Measurements from ENCODE around the gene FAM170B.

Gene FAM170B

DNA sequence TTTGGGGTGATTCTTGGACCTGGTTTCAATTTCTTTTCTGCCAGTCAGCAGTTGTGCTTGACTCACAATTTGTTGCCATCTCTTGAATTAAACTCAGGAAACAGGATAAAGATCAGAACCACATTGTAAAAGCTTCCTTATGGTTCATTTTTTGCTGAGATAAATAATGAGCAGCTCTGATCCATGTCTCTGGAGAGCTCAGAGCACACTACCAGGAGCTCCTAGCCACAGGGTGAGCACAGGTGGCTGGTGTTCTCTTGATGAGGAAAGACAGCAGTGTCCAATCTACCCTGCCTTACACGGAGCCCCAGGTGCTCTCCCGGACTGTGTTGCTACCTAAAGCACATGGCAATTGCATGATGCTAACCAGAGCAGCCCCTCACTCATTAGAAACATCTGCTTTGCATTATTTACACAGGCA is 17.2 kb upstream of the FAM170B start:
- no peak for DNase-seq

DNA sequence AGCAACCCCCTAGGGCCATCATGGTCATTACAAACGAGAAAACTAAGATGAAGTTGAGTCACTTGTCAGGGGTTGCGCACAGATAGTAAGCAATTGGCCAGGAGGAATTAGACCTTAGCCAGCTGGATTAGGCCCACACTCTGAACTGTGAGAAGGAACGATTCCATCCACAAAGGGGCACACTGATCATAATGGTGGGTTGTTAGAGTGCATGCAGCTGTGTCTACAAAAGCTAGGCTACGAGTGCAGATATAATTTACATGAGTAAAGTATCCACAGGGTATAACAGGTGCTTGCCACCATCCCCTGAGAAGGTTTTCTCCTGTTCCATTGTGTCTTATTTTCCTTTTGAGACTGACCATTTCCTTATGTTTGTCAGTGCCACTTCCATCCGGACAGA is 16.6 kb upstream of the FAM170B start:
- no peak for DNase-seq

DNA sequence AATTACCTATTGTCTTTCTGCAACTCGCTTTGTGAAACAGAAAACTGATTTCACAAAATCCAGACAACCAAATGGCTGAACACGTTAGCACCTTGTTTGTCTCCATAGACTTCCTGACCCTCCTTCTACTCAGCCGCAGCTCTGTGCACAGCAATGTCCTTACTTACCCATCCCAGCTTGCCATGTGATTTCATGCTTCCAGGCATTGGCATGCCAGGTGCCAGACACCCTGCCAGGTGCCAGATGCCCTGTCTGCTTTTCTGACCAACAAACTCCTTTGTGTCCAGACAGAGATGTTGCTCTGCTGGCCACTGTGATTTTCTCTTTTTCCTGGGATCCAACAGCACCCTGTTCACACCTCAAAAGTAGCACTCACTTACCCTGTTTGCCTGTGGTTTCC is 16.1 kb upstream of the FAM170B start:
- no peak for DNase-seq

DNA sequence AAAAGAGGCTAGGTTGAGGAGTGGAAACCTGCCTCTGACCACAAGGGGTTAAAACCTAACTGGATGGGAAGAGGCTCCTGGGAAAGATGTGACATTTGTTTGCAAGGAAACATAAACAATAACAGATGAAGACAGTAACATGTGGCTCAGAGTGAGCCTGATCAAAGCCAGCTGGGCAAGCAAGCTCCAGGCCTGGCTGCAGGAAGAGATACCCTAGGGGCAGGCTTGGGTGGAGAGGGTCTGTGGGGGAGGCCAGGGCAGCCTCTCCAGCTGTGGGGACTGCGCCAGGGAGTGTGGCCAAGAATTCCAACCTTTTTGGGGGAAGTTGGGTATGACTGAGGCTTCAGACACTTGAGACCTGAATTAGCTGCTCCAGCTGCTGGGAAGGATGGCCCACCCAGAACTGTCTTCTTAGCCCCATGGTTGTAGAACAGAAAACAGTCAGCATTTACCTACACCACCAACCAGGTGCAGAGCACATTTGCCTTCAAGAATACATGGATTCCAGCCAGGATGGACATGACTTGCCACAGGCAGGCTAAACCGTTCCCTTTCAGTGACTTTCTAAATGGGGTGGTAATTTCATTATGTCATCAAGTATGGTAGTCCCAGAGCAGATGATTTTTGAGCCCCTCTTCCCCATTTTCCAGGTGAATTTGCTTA is 10.4 kb upstream of the FAM170B start:
- DNase-seq, result no peak

DNA sequence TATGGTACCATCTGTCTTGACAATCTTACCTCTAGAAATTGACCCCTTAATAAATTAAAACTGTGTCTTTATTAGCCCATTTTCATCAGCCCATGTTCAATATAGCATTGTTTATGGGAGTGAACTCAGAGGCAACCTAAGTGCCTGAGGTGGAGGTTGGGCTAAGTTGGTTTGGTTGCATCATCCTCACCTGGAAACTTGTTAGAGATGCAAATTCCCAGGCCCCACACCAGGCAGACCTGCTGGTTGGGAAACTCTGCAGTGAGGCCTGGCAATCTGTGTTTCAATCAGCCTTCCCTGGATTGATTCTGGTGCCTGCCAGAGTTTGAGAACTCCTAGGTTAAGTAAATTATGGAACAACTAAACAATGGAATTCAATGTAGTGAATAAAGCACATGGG is 9.4 kb upstream of the FAM170B start:
- no peak for DNase-seq

DNA sequence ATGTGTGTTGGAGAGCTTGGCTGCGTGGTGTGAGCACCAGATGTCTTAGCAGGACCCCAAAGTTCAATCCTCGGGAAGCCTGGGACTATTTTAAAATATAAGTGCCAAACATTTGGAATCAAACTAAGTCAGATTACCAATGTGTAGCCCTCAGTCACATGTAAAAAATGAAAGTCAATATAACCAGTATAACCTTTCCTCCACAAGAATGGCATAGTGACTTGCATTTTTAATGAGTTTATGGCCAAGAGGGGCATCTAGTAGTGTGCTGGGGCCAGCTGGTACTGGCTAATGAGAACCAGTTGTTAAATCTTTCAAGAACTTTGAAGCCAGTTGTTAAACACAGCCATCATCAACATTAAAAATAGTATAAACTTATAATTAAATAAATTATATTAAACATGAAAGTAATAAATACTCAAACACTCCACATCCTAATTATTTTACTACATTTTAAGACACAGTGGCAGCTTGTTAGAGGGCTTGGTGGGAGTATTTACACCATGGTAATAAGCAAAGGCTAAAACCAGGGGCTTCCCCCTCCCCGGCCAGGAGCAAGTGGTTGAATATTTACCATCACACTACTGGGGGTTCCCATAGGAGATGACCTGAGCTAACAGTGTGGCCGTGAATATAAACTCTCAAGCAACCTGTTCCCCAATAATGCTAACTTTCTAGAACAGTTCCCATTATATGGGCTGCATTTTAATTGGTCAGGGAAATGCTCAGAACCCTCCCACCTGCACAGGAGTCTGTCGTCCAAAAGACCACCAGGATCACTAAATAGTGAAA is 7.9 kb upstream of the FAM170B start:
- DNase-seq, result no peak

DNA sequence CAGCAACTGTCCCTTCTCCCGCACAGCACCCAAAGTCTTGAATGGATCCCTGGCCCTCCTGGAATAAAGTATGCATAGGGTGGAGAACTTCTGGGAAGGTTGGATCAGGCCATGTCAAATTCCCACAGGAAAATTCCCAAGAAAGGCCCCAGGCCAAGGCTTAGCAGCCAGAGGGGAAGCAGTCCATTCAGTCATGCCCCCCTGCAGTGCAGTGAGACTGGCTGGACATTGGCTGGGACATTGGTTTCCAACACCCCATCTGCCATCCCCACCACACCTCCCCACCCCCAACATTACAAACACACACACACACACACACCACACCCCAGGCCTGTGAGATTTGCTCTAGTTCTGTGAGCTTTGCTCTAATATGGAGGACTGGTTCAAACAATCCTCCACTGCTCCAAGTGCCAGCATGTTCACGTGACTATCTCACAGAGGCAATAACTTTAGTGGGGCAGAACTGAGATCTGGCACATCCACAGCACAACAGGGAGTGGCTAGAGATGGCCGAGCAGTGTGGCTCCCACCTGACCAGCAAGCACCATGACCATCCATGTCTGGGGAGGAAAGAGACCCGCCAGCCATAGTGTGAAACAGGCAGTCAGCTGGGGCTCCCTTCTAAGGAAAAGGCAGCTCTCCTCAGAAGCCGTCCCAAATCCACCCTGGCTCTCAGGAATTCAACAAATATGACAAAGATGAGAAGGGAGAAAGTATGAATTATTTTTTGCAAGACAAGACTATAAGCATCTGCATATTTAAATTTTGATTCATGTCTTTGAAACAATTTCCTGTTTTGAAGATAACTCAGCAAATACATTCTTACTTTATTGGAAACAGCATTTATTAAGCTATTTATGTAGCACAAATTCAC is 6.7 kb upstream of the FAM170B start:
- no peak for DNase-seq

DNA sequence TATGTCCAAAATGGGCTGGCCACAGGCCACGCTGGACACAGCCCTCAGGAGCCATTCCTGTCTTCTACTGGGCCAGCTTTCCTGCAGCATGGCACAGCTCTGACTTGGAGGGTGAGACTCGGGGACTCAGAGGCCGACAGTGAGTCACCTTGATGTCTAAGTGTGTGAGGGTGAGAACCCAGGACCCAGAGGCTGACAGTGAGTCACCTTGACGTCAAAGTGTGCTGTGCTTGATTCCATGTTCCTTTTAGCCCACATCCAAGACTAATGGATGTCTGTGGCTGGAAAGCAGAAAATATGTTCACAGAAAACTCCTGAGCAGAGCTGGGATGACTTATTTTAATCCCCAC is 6.0 kb upstream of the FAM170B start:
- DNase-seq, result peak; percentile 35

DNA sequence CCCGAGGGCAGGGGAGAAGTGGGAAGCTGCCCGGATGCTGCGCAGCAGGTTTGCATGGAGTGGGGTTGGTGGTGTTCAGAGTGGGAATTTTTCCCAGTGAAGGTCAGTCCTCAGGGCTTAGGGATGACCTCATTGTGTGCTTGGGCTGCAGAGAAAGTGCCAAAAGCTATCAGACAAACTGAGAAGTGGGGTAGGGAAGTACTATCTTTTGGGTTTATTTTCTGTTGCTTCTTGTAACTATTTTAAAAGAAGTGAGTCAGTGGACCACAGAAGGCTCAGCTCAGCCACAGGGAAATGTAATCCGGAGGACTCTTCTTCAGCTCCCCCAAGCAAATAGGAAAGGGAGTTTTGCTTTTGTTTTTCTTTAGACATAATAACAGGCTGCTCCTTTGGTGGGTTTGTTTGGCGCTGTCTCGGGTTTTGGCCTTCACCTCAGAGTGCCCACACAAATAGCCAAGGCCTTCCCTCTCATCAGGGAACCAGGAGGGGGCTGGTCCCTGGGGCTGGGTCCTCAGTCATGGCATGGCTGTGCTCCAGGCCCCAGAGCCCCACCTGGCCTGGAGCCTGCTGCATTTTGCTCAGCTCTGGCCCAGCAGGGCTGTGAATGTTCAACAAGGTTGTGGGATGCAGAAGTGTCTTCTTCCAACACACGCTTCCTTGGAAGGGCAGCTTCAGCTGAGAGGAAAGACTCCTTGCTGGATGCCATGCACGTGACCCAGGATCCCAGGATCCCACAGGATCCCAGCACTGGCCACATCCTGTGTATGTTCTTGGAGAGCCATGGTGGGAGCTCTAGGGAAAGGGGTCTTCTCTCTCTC is 5.4 kb upstream of the FAM170B start:
- peak; percentile 42 for DNase-seq

DNA sequence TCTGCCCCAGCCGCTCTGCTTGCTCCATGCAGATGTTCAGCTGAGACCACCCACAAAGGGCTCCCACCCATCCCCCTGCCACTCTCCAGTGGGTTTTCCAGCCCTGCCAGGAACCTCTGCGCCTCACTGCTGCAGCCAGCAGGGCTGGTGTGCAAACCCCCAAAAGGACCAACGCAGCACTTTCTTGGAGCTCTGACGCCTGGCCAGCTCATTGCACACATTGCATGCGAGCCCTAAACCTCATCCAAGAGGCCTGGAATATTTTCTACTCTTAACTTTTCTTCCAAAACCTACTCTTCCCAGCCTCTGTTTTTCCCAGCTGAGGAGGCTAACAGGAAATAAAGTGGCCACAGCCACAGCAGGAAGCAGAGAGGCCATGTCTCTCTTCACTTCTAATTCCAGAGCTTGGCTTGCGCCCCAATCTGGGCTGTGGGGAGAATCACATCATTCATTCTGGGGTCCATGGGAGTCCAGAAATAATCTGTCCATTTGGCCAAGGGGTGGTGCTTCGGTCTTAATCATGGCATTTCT is 4.6 kb upstream of the FAM170B start:
- DNase-seq, result peak; percentile 19

DNA sequence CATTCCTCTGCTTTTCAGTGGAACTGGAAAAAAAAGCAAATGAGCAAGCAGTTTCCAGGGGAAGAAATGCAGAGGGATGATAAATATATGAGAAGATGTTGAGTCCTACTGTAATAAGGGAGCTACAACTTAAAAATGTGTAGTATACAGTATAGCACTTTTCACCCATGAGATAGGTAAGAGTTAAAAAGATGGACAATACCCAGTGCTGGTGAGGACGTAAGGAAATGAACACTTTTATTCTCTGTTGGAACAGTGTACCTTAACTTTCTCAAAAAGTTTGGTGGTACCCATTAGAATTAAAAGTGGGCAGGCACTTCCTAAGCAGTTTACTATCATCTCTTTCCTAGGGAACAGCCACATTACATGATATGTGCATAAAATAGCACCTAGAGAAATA is 2.7 kb upstream of the FAM170B start:
- DNase-seq, result no peak

DNA sequence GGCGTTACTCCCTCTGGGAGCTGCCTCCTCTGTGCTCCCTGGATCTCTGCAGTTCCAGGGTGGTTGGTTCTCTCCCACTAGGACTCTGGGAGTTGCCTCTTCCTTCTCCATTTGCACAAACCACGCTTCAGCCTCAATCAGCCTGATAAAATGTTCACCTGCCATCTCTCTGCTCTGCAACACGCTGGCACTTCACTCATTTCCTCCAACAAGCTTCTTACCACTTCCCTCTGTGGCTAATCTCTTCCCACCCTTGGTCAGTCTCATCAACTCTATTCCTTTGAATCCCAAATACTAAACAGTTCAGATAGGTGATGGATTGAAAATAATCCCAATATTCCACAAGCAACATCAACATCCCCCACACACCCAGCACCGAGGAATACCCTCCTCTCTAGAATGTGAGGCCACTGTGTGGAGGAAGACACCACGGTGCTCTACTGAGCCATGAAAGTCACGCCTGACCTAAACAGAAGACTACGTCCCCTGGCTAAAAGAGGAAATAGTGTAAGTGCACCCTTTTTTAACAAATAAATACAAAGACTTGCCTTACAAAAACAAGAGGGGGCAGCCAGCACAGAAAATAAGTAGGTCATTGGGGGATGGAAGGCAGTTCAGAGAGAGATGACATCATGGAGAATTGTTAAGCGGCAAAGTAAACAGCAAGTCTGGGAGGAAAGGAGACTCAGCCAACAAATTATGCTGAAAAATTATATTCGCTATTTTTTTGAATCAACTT is 1.9 kb upstream of the FAM170B start:
- no peak for DNase-seq

DNA sequence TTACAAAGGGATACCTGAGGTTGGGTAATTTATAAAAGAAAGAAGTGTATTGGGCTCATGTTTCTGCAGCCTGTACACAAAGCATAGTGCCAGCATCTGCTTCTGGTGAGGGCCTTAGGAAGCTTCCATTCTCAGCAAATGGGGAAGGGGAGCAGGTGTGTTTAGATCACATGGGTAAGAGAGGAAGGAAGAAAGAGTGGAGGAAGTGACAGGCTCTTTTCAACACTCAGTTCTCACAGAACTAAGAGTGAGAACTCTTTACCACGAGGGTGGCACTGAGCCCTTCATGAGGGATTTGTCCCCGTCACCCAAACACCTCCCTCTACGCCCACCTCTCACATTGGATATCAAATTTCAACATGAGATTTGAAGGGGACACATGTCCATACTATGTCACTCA is 506 bp upstream of the FAM170B start:
- no peak for DNase-seq

DNA sequence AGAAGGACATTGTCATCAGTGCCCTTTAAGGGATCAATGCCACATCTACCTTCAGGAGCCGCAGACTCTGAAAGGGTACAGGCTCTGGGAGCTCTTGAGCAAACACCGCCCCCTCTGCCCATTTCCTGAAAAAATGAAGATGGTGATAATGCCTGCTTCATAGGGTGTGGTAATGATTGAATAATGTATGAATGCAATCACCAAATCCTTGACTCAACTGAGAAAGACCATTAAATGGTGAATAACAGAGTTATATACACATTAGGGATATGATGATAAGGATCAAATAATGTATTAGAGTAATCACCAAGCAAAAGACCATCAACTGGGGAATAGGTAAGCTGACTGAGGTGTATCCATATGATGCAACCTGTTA is 1.5 kb downstream of the FAM170B start:
- DNase-seq, result no peak

DNA sequence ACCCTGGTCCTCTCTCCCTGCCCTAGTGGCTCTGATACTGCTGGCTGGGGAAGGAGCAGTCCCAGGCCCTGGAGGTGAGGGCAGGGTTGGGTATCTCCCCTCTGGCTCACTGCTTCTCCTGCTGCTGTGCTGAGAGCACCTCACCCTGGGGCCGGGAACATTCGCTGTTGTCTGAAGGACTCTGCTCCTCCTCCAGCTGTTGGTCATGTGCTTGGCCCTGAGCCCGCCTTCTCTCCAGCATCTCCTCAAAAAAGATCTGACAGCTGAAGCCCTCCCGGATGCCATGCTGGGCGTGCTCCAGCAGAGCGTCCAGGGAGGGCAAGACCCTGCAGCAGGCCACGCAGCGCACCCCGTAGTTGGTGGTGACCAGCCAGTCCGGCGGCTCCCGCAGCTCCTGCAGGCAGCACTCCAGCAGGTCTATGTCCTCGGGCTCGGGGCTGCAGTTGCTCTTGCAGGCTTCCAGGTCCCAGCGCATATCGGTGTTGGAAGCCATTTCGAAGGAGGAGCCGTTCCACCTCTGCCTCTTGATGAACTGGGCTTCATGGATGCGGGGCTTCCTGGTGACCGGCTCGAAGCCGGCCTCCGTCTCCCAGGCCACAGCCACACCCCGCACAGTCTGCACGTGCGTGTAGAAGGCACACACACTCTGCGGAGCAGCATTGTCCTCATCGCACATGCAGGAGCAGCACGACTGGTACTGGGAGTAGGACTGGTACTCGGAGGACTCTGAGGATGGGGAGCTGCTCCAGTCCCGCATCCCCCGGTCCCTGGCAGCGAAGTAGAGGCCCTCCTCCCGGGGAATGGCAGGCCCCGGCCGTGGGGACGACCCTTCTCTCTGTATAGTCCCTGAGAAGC is 2.1 kb downstream of the FAM170B start:
- no peak for DNase-seq

DNA sequence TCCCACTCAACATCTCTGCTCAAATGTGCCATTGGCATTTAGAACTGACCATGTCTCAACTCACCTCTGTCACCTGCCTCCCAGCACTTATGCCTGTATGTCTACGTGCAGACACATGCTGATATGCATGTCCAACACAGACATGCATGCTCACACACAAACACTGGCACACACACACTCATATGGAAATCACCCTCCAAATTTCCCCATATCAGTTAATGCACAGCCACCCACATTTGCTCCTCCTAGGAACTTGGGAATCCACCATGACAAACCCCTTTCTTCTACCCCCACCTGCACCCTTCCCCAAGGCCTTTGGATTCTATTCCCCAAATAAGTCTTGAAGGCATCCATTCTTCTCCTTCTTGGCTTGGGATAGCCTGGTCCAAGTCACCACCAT is 4.4 kb downstream of the FAM170B start:
- DNase-seq, result no peak

DNA sequence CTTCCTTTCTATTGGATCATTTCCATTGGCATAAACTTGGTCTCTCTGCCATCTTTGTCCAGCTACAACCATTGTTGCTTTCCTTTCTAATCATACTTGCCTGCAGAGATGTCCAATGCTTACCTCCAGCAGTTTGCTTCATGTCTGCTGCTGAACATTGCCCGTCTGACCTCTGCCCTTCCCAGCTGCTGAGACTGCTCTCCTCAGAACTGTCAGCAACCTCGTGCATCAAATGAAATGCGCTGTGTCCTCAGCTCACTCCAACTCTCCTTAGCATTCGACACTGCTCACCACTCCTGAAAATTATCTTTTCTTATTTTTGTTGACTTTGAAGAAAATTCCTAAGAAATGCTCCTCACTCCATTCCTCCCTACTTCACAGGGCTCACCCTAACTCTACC is 5.0 kb downstream of the FAM170B start:
- no peak for DNase-seq

DNA sequence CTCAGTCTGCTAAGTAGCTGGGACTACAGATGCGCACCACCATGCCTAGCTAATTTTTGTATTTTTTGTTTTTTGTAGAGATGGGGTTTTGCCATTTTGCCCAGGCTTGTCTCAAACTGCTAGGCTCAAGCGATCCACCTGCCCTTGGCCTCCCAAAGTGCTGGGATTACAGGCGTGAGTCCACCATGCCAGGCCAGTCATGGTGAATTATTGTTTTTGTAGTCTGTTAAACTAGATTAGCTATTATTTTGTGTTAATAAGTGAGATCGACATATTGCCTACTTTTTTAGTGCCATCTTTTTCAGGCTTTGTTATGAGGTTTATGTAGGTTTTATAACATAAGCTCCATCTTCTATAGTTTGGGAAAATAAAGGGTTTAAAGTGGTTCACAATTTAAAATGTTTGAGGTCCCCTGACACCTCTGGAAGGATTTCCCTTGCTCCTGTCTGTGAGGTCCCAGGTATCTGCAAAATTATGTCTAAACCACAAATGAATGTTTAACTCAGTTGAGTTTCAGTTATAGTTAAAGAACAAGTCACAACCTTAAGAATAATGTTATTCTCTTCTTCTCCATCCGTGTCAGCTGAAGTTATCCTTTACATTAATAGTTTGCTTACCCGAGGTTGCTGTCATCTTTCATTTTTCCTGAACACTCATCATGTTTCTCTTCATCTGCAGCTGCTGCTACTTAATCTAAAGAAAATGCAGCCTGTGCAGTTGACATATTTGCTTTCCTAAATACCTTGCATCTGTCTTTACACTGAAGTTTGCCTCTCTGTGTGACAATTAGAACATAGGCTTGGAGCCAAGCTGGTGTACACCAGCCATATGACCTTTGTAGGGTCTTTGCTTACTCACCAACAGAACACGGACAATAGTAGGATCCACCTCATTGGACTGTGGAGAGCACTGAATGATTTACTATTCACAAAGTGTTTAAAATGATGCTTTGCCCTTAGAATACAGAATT is 9.6 kb downstream of the FAM170B start:
- DNase-seq, result no peak

DNA sequence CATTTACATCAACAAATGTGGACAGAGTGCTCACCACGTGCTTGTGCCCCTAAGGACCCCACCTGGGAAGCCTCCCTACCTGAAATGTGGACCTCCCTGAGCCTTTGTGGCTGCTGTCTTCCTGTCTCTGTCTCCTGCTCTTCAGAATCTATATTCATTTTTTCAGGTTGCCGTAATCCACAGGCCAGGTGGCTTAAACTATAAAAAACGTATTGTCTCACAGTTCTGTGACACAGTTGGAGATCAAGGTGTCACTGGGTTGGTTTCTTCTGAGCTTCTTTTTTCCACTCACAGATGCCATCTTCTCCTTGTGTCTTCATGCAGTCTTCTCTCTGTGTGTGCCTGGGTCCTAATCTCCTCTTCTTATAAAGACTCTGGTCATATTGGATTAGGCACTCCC is 12.9 kb downstream of the FAM170B start:
- DNase-seq, result no peak

DNA sequence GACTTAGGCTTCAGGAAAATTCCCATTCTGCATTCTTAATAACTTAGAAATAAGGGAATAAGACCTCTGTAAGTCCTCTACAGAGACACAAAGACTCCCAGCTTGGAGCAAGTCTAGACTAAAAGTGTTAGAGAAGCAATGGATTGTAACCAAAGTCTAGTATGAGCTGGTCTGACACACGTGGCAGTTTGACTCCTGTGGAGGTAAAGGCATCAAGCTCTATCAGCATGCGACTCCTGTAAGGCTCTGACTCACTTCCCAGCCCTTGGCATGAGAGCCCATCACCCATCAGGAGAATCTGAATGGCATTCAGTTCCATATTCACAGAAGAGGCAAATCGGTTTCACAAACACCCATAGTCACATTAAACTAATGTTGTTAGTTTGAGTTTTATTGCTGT is 14.1 kb downstream of the FAM170B start:
- DNase-seq, result no peak
